ENCODE data around the gene SNX5. TPM values are rescaled to one million over a fixed set of nuclear protein-coding genes. Genes with fewer than 3 reads are reported as not detected.

Gene SNX5
- total and polyA plus RNA-seq, 2 of the 13 experiments (the other 11 are each of a cell fraction or from before 2014, with no cell fraction given): 664 to 1,040 TPM

DNA sequence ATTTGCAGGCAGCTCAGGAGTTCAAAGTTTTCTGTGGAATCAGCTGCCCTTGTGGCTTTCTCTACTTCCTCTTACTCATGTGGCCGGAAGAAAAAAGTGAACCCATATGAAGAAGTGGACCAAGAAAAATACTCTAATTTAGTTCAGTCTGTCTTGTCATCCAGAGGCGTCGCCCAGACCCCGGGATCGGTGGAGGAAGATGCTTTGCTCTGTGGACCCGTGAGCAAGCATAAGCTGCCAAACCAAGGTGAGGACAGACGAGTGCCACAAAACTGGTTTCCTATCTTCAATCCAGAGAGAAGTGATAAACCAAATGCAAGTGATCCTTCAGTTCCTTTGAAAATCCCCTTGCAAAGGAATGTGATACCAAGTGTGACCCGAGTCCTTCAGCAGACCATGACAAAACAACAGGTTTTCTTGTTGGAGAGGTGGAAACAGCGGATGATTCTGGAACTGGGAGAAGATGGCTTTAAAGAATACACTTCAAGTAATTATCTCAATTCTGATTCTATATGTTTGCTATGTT lies 1.4 kb upstream of the SNX5 start (continued):
- TF ChIP-seq NFKB2 (CRISPR knock-in tag; IDR thresholded peaks at IDR 0.05; ENCODE audit: borderline replicate concordance): no peak
- TF ChIP-seq GABPA (IDR thresholded peaks at IDR 0.05; ENCODE audit: low read depth, low read length): no peak
- TF ChIP-seq GABPA (CRISPR knock-in tag; IDR thresholded peaks at IDR 0.05; ENCODE audit: low read depth): peak; percentile 70
- no peak for TF ChIP-seq HES4 (CRISPR knock-in tag; IDR thresholded peaks at IDR 0.05; ENCODE audit: borderline replicate concordance)
- peak; percentile 50 for TF ChIP-seq KAT8 (CRISPR knock-in tag; IDR thresholded peaks at IDR 0.05)
- no peak for TF ChIP-seq RCOR2 (CRISPR knock-in tag; IDR thresholded peaks at IDR 0.05)
- no peak for TF ChIP-seq ISL2 (CRISPR knock-in tag; IDR thresholded peaks at IDR 0.05)
- no peak for TF ChIP-seq TMF1 (CRISPR knock-in tag; IDR thresholded peaks at IDR 0.05; ENCODE audit: low read depth)
- TF ChIP-seq ZNF678 (CRISPR knock-in tag; IDR thresholded peaks at IDR 0.05): no peak
- no peak for TF ChIP-seq ARNT (IDR thresholded peaks at IDR 0.05)
- TF ChIP-seq POGZ (CRISPR knock-in tag; IDR thresholded peaks at IDR 0.05): no peak
- no peak for TF ChIP-seq MAZ (IDR thresholded peaks at IDR 0.05; ENCODE audit: borderline replicate concordance, low read depth, low read length)
- no peak for TF ChIP-seq MAZ (CRISPR knock-in tag; IDR thresholded peaks at IDR 0.05; ENCODE audit: low read depth)

DNA sequence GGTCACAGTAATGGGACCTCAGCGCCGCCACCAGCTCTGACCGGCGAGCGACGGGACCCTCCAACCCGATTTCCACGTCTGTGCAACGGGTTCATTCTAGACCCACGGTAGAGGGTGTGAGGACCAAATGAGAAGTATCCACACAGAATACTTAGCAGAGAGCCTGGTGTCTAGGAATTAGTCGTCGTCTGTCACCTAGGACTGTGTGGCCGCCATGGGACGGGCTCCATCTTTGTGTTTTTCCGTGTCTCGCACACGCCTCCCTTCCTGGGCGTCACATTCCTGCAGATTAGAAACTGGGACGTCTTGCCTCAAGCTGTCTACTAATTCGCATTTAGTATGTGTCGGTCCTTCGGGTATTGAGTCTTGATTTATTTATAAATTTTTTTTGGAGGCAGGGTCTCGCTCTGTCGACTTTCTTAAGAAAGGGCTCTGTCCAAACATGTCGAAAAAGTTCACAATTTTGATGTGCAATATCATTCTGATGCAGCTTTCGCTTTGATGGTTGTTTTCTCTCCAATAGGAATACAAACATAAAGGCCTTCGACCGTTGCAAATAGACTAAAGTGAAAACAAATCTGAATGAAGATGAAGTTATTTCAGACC lies 787 bp upstream of the SNX5 start:
- Histone ChIP-seq H3K4me2 (ENCODE audit: low read depth, low read length) (peak overlapping the region; percentile 85), H3K27ac (ENCODE audit: extremely low read length, insufficient read depth, low read length) (peak overlapping the region; percentile 97), H3K27me3 (ENCODE audit: control insufficient read depth in 1 of 2, insufficient read depth in 2 of 2, low read length in 2 of 2) (no peaks in the 10 kb centered on the region; a peak in 1 of 5 replicates), H3K36me3 (replicated peaks in 1 of 2; ENCODE audit: control insufficient read depth in 1 of 2, insufficient read depth in 2 of 2, low read length in 2 of 2) (peaks cover 0 to 2% of the 10 kb centered on the region in 2 experiments; a peak in 2 of 5 replicates), H4K20me1 (ENCODE audit: insufficient read depth, low read length) (peaks cover 29% of the 10 kb centered on the region), H3K79me2 (ENCODE audit: insufficient read depth, low read length) (peaks cover 97% of the 10 kb centered on the region), H3K9ac (ENCODE audit: insufficient read depth, low read depth, low read length) (peak overlapping the region; percentile 99), H3K4me1 (ENCODE audit: insufficient read depth, low read length) (peaks cover 52% of the 10 kb centered on the region), H3K9me3 (ENCODE audit: low read length) (no peaks in the 10 kb centered on the region), H2AFZ (ENCODE audit: low read length) (no peak overlapping the region), H3K4me3 (replicated peaks in 1 of 3; ENCODE audit: insufficient read depth in 1 of 3, low read depth in 2 of 3, low read length in 3 of 3) (peak overlapping the region; percentile 82 to 89 (median 89))
- no TSS peak for BruUV-seq (replicated peaks)
- intact Hi-C loops (cut with micrococcal nuclease; ENCODE audit: unreplicated experiment): loop anchor here (10.0 kb wide), 1 partner anchor 305 kb away; no protein-coding TSS in a partner anchor
- in situ Hi-C loops (cut with HindIII; ENCODE audit: extremely low pct_ligation_motif_present, low pct_unique_long_range_greater_than_20kb): no loop called here
- DNase-seq (ENCODE audit: low spot score) (peak; percentile 67), FAIRE-seq (no peak), ATAC-seq (peak; percentile 52)
- POLR2A ChIA-PET: interaction anchor here (0.8 to 7.3 kb wide), 13 partner anchors 10 to 400 kb away, joined by 3 to 114 read pairs (median 4); partner anchors contain the start of genes DSTN, RRBP1 and ZNF133
- CTCF ChIA-PET (ENCODE audit: low intra/inter-chr PET ratio, low total read pairs): no interaction called here
- WGBS (ENCODE audit: low lambda C conversion rate): under 1% methylated on average over 27 of the region's 28 CpGs
- TF ChIP-seq ZNF660 (CRISPR knock-in tag; IDR thresholded peaks at IDR 0.05; ENCODE audit: borderline replicate concordance, low read depth): no peak
- TF ChIP-seq PHB2 (IDR thresholded peaks at IDR 0.05; ENCODE audit: partially characterized antibody): no peak
- 0 out of 2 replicates have a peak, but pooled peaks have one; percentile 17 for TF ChIP-seq FIP1L1 (IDR thresholded peaks at IDR 0.05; ENCODE audit: borderline replicate concordance, insufficient read depth, low read depth, low read length)
- TF ChIP-seq, protein P1, sequence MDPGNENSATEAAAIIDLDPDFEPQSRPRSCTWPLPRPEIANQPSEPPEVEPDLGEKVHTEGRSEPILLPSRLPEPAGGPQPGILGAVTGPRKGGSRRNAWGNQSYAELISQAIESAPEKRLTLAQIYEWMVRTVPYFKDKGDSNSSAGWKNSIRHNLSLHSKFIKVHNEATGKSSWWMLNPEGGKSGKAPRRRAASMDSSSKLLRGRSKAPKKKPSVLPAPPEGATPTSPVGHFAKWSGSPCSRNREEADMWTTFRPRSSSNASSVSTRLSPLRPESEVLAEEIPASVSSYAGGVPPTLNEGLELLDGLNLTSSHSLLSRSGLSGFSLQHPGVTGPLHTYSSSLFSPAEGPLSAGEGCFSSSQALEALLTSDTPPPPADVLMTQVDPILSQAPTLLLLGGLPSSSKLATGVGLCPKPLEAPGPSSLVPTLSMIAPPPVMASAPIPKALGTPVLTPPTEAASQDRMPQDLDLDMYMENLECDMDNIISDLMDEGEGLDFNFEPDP (CRISPR knock-in tag; conservative IDR thresholded peaks at IDR 0.05): 0 out of 2 replicates have a peak, but pooled peaks have one; percentile 91
- TF ChIP-seq ZNF615 (CRISPR knock-in tag; IDR thresholded peaks at IDR 0.05; ENCODE audit: borderline replicate concordance): peak; percentile 96; the same call in 1 of the 2 replicates
- TF ChIP-seq TEAD3 (CRISPR knock-in tag; optimal IDR thresholded peaks at IDR 0.05; ENCODE audit: borderline replicate concordance): peak; percentile 50
- TF ChIP-seq, protein P2, sequence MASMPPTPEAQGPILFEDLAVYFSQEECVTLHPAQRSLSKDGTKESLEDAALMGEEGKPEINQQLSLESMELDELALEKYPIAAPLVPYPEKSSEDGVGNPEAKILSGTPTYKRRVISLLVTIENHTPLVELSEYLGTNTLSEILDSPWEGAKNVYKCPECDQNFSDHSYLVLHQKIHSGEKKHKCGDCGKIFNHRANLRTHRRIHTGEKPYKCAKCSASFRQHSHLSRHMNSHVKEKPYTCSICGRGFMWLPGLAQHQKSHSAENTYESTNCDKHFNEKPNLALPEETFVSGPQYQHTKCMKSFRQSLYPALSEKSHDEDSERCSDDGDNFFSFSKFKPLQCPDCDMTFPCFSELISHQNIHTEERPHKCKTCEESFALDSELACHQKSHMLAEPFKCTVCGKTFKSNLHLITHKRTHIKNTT (CRISPR knock-in tag; IDR thresholded peaks at IDR 0.05): no peak; the same call in 1 of the 2 replicates
- TF ChIP-seq SP1 (IDR thresholded peaks at IDR 0.05): no peak
- TF ChIP-seq SP1 (CRISPR knock-in tag; IDR thresholded peaks at IDR 0.05): no peak
